ENCODE data around the gene NDUFAF5. TPM values are rescaled to one million over a fixed set of nuclear protein-coding genes. Genes with fewer than 3 reads are reported as not detected.

The NDUFAF5 gene
- total RNA-seq, 3 donors from 2014 or later, result 27.4 to 41.5 (median 40.6) TPM

GRCh38 chr20:13771853-13772453 lies 12.9 kb upstream of the NDUFAF5 start:
- H3K4me3 ChIP-seq, result no peak overlapping the region
- no peak for TF ChIP-seq CTCF (IDR thresholded peaks at IDR 0.05)
- H3K9me3 ChIP-seq, result no peaks in the 10 kb centered on the region
- H3K4me1 ChIP-seq (ENCODE audit: low read depth), result no peaks in the 10 kb centered on the region
- ATAC-seq (no peak), DNase-seq (no peak)
- no peaks in the 10 kb centered on the region for H3K36me3 ChIP-seq (ENCODE audit: low read depth)
- intact Hi-C loops (cut with DNase I, micrococcal nuclease), result loop anchor here in 1 of 2 donors (10.0 kb wide), 1 partner anchor 657 kb away; no protein-coding TSS in a partner anchor

- no peak for ATAC-seq
- no peaks in the 10 kb centered on the region for H3K9me3 ChIP-seq
- no peak overlapping the region for H3K4me3 ChIP-seq
- H3K4me1 ChIP-seq (ENCODE audit: low read depth), result no peaks in the 10 kb centered on the region
- DNase-seq, result no peak
- no peak for TF ChIP-seq CTCF (IDR thresholded peaks at IDR 0.05)
- intact Hi-C loops (cut with DNase I, micrococcal nuclease), result loop anchor here in 1 of 2 donors (10.0 kb wide), 1 partner anchor 658 kb away; no protein-coding TSS in a partner anchor
- H3K36me3 ChIP-seq (ENCODE audit: low read depth), result no peaks in the 10 kb centered on the region
Measured at GRCh38 chr20:13772529-13772928, 12.3 kb upstream of the NDUFAF5 start.

GRCh38 chr20:13775867-13776266 lies 9.0 kb upstream of the NDUFAF5 start:
- H3K36me3 ChIP-seq (ENCODE audit: low read depth), result no peaks in the 10 kb centered on the region
- TF ChIP-seq CTCF (IDR thresholded peaks at IDR 0.05), result no peak
- intact Hi-C loops (cut with DNase I, micrococcal nuclease), result loop anchor here in 1 of 2 donors (10.0 kb wide), 1 partner anchor 661 kb away; no protein-coding TSS in a partner anchor
- H3K4me3 ChIP-seq, result no peak overlapping the region
- no peaks in the 10 kb centered on the region for H3K4me1 ChIP-seq (ENCODE audit: low read depth)
- no peaks in the 10 kb centered on the region for H3K9me3 ChIP-seq
- ATAC-seq (no peak), DNase-seq (no peak)

- Histone ChIP-seq H3K4me3 (no peak overlapping the region), H3K4me1 (ENCODE audit: low read depth) (no peaks in the 10 kb centered on the region), H3K9me3 (no peaks in the 10 kb centered on the region), H3K36me3 (ENCODE audit: low read depth) (no peaks in the 10 kb centered on the region)
- intact Hi-C loops (cut with DNase I, micrococcal nuclease), result loop anchor here in 1 of 2 donors (10.0 kb wide), 1 partner anchor 662 kb away; no protein-coding TSS in a partner anchor
- no peak for ATAC-seq
- TF ChIP-seq CTCF (IDR thresholded peaks at IDR 0.05), result no peak
- no peak for DNase-seq
Measured at GRCh38 chr20:13777171-13777601, 7.6 kb upstream of the NDUFAF5 start.

- Histone ChIP-seq H3K4me1 (ENCODE audit: low read depth) (peaks cover 7% of the 10 kb centered on the region), H3K4me3 (no peak overlapping the region), H3K36me3 (ENCODE audit: low read depth) (no peaks in the 10 kb centered on the region), H3K9me3 (no peaks in the 10 kb centered on the region)
- intact Hi-C loops (cut with DNase I, micrococcal nuclease), result loop anchor here in 1 of 2 donors (10.0 kb wide), 1 partner anchor 664 kb away; no protein-coding TSS in a partner anchor
- no peak for ATAC-seq
- TF ChIP-seq CTCF (IDR thresholded peaks at IDR 0.05), result no peak
- DNase-seq, result no peak
Measured at GRCh38 chr20:13778827-13779226, 6.0 kb upstream of the NDUFAF5 start.

Data from mucosa of descending colon (tissue), 3 donors.